ENCODE measurements around the gene SRR.

Gene SRR

DNA sequence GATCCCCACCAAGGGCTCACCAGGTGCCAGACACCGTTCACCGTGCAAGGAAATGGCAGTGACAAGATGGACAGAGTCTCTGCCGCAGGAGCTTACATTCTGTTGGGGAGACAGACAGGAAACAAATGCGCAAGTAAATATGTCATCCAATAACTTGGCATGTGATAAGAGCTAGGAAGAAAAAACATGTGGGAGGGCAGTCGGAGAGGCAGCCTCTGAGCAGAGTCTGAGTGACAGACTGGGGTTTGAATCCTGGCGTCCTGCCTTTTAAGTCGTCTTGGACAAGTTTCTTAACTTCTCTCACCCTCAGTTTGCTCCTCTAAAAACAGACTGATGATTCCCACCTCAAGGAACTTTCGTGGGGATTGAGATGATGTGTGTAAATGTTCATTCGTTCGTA is 40.8 kb downstream of the SRR start:
- no peak for DNase-seq (ENCODE audit: low read depth in 2 of 2)

DNA sequence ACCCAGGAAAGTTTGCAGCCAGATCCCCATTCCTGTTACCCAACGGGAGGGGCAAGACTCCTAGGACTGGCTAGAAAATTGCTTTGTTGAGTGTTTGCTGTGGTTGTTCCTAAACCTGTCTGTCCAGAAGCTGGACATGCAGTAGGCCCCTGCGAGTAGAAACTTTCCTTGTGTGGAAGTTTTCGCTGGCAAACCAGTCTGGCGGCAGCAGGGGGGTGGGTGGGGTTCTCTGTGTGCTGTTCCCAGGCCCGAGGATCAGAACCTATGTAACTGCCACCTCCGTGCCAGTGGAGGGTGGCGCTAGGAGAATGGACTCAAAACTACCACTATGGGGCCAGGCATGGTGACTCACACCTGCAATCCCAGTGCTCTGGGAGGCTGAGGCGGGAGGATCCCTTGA is 42.7 kb downstream of the SRR start:
- no peak for DNase-seq (ENCODE audit: low read depth in 2 of 2)

DNA sequence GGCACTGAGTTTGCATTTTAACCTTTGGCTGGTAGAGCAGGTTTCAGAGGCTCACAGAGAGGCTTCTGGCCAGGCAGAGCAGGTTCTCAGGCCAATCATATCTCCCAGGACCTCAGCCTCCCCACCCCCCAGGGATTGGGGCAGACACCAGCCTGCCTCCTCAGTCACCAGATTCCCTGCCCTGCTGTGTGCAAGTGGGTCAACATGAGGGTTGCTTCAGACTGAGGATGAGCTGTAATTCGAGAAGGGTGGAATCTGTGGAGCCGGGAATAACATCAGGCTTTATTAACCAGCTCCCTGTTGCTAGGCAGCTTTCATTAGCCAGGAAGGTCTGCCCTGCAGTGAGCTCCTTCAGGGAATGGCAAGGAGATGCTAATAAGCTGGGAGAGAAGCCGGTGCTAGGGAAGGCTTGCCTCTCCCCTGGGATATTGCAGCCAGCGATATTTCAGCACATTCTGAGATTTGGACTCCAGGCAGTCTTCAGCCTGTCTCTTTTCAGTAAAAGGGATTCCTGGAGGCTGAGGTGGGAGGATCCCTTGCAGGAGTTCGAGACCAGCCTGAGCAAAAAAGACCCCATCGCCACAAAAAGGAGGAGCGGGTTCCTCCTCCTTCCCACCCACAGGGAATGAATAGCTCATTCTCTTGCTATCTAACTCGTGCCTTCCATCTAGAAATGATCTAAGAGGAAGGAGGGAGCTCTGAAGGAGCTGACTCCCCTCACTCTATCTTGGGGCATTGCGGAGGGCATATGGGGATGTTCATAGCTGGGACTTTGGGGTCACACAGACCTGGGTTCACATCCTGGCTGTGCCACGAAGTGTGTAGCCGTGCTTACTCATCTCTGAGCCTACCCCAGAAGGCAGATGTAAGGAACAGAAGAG is 44.3 kb downstream of the SRR start:
- DNase-seq (ENCODE audit: low read depth in 2 of 2), result peak; percentile 42 to 51

DNA sequence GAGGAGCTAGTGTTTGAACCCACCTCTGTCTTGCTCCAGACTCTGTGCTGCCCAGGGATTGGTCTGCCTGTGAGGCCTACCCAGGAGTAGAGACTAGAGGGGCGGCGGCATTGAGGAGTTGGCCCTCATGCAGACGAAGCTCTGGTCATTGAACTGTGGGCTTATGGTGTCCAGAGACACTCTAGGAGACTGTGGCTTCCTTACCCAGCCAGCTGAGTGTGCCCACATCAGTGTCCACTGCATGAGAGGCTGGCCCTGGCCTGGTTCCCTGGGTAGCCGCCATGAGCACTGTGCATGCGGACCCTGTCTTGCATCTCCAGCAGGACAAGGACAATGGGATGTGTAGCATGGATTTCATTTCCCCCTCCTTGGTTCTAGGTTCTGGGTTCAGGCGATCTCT is 47.5 kb downstream of the SRR start:
- no peak for DNase-seq (ENCODE audit: low read depth in 2 of 2)

DNA sequence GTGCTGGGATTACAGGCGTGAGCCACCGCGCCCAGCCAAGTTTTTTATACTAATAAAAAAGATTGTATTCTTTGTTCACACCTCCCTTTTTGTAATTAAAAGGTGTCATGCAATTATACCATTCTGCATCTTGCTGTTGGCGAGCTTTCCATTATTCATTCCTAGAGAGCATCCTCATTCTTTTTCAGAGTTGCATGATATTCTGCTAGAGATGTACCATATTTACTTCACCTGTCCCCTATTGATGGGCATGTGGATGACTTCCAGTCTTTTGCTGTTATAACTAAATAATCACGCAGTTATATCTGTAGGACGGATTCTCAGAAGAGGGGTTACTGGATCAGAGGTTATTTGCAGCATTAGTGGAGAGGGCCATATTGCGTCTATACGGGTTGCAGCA is 50.6 kb downstream of the SRR start:
- DNase-seq (ENCODE audit: low read depth in 2 of 2), result no peak

DNA sequence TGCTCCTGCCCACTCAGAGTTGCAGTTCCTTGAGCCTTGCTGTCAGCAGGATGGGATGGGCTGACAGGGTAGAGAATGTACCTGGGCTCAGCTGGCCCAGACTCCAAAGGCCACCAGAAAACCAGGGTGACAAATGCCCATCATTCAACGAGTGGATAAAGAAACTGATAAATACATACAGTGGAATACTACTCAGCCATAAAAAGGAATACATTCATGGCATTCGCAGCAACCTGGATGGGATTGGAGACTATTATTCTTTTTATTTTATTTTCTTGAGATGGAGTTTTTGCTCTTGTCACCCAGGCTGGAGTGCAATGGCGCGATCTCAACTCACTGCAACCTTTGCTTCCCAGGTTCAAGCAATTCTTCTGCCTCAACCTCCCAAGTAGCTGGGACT is 53.5 kb downstream of the SRR start:
- DNase-seq (ENCODE audit: low read depth in 2 of 2), result no peak

DNA sequence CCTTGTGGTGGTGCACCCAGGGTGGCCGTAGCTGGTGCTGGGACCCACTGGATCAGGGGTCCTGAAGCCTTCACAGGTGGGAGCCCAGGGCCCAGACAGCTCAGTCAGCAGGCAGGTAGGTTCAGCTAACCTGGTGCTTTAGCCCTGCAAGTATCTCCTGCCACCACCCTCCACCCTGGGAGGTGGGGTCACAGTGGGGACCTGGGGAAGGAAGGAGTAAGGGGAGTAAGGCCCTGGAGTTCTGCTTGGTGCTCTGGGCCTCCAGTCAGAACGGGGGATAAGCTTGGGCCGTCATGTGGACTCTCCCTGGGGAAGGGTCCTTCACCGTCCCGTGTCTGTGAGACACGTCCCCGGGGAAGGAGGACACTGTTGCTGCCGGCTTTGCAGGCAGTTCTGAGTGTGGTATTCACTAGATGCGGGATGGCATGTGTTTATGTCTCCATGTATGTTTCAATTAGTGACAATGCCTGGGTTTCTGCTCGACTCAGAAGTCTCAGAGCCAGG is 54.2 kb downstream of the SRR start:
- DNase-seq (ENCODE audit: low read depth in 2 of 2), result no peak

DNA sequence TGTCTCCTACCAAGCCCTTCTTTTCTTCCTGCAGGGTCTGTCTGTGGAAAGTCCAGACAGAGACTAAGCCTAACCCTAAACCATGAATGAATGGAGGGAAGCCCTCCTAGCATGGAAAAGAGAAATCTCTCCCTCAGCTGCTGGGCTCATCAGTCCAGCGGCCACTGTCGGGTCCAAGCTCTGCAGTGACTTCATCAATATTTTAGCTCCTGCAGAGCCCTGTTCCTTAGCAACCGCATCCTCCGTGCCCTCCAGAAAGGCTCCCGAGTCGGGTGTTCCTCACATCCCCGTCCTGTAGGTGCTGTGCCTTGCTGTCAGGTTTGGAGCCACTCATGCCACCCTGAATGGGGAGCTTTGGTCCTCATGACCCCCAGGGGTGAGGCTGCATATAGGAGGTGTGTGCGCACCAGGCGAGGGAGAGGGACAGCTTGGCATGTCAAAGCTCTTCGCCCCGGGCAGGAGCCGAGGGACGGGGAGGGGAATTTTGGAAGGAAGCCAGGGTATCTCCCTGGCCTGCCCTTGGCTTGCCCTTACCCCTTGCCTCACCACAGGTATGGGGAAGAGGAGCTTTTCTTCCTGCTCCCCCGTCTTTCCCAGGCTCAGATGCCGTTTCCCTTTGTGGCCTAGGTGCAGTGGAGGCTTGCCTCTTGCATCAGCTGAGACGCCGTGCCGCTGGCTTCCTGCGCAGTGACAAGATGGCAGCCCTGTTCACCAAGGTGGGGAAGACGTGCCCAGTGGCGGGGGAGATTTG is 57.4 kb downstream of the SRR start:
- no peak for DNase-seq (ENCODE audit: low read depth in 2 of 2)

DNA sequence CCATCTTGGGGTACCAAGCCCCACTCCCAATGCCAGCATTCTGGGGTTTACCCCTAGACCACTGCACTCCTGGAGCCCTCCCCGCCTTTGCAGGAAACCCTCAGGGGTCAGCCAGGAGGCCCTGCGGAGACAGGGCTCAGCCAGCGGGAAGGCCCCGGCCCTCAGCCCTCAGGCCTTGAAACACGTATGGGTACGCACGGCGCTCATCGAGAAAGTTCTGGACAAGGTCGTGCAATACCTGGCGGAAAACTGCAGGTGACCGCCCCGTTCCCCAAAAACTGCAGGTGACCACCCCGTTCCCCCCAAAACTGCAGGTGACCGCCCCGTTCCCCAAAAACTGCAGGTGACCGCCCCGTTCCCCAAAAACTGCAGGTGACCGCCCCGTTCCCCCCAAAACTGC is 58.3 kb downstream of the SRR start:
- no peak for DNase-seq (ENCODE audit: low read depth in 2 of 2)

DNA sequence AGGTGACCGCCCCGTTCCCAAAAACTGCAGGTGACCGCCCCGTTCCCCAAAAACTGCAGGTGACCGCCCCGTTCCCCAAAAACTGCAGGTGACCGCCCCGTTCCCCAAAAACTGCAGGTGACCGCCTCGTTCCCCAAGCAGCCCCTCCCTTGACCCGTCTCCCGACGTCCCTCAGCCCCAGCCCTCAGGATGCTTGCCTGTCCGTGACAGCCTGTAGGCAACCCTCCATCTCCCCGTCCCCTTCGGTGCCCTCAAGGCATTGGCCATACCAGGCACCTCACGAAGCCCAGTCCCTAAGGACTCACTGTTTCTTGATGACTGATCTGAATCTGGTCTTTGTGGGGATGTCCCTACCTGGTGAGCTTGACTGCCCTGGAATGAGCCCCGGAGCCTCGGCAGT is 58.7 kb downstream of the SRR start:
- DNase-seq (ENCODE audit: low read depth in 2 of 2), result no peak

DNA sequence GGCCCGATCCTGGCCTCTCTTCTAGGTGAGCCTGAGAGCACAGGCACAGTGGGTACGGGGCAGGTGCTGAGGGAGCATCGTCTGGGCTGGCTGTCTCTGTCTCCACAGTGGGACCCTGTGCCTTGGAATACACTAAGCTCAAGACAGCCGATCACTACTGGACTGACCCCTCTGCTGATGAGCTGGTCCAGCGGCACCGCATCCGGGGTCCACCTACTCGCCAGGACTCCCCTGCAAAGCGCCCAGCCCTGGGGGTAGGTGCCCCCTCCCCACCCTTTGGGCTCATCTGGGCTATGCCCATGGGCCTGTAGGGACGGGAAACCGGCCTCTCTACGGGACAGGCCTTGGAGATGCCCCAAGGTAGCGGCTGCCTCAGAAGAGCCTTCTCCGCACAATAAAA is 59.1 kb downstream of the SRR start:
- no peak for DNase-seq (ENCODE audit: low read depth in 2 of 2)

DNA sequence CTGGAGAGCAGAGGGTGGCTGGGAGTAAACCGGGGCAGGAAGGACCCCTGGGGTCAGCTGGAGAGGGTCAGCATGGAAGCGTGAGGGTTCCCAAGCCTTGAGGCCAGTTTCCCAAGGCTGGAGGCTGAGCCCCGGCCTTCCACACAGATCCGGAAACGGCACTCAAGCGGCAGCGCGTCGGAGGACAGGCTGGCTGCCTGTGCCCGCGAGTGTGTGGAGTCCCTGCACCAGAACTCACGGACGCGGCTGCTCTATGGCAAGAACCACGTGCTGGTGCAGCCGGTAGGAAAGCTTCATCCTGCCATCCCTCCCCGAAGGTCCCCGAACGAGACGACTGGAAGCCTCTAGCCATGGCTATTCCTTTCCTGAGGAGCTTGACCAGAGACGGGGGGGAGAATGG is 59.6 kb downstream of the SRR start:
- no peak for DNase-seq (ENCODE audit: low read depth in 2 of 2)

DNA sequence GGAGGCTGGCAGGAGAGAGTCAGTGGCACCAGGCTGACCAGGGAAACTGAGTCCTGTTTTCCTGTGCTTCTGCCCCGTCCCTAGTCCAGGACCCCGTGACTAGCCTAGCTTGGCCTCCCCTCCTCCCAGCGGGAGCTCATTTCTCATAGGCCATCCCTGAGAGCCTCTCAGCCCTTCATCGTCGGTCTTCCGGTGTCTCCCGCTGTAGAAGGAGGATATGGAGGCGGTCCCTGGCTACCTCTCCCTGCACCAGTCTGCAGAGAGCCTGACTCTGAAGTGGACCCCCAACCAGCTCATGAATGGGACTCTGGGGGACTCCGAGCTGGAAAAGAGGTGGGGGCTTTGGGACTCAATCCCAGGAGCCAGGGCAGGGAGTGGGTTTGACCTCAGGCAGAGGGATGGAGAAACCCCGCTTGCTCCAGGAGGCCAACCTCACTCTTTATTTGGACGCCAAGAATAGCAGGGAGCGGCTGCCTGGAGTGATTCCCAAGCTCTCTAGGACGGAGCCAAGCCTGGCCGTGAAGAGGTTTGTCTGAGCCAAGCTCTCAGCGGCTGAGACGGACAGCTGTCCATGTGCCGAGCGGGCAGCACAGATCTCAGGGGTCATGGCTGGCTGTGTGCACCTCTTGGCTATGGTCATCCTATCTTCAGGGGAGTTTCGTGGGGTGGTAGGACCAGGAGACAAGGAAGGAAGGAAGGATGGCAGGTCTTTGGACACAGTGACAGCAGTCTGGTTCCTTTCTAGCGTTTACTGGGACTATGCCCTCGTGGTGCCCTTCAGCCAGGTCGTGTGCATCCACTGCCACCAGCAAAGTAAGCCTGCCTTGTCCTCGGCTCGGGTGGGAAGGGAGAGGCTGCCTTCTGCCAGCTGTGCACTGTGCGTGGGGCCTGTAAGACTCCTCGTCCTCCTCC is 60.4 kb downstream of the SRR start:
- DNase-seq (ENCODE audit: low read depth in 2 of 2), result no peak

DNA sequence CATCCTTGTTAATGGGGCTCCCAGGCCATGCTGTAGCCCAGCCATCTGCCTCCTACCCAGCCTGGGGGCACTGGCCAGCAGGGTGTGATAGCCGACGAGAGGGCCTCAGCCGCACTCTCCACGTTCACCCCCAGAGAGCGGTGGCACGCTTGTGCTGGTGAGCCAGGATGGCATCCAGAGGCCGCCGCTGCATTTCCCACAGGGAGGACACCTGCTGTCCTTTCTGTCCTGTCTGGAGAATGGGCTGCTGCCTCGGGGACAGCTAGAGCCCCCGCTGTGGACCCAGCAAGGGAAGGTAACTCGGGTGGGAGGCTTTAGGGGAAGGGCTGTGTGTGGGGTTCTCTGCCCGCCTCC is 61.0 kb downstream of the SRR start:
- DNase-seq (ENCODE audit: low read depth in 2 of 2), result no peak

DNA sequence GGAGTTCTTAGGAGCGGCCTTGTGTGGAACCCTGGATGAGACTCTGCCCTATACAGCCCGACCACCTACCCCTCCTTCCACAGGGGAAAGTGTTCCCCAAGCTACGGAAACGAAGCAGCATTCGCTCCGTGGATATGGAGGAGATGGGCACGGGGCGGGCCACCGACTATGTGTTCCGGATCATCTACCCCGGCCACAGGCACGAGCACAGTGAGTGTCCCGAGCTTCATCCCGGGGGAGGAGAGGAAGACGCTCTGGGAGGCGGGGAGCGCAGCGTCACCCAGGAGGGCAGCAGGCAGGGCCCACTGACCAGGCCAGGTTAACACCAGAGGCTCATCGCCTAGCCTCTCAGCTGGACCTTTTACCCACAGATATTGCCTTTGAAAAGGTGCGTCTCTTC is 61.4 kb downstream of the SRR start:
- DNase-seq (ENCODE audit: low read depth in 2 of 2), result no peak

DNA sequence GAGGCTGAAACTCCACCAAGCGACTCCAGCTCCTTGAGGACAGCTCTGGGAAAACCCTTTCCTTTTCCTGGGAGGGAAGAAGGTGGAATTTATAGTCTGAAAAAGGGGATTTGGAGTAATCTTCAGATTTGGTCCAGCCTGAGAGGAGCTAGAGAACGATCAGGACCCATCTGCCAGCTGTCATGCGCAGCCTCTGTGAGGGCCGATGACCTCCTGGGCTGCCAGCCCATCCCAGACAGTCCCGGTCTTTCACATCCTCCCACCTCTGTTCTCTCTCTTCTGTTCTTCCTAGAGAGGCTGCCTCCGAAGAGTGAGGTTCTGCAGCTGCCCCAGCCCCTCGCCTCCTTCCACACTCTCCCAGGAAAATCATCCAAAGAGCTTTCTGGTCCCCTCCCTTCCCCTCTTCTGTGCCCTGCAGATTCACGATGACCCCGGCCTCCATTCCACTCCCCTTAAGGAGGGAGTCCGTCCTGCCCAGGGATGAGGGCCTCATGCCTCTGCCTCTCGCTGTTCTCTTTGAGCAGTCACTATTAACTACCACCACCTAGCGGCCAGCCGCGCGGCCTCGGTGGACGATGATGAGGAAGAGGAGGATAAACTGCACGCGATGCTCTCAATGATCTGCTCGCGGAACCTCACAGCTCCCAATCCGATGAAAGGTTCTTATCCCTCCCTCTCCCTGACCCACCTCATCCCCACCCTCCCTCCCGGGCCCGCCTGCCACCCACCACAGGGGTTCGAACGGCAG is 63.2 kb downstream of the SRR start:
- no peak for DNase-seq (ENCODE audit: low read depth in 2 of 2)

DNA sequence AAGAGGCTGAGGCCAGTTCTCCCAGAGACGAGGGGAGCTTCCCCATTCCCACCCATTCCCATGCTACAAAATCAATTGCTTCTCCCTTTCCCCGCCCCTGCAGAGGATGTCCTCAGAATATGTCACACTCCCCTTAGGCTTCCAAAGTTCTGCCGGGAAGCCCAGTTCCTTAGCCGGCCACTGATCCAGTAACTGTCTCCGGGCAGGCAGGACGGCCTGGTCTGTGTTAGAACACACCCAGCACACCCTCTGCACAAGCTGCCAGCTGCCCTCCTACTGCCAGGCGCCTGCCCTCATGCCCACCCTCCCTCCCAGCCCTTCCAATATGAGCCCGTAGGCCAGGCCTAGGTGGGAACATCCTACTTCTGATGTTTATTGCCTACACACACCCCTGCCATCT is 64.6 kb downstream of the SRR start:
- no peak for DNase-seq (ENCODE audit: low read depth in 2 of 2)

DNA sequence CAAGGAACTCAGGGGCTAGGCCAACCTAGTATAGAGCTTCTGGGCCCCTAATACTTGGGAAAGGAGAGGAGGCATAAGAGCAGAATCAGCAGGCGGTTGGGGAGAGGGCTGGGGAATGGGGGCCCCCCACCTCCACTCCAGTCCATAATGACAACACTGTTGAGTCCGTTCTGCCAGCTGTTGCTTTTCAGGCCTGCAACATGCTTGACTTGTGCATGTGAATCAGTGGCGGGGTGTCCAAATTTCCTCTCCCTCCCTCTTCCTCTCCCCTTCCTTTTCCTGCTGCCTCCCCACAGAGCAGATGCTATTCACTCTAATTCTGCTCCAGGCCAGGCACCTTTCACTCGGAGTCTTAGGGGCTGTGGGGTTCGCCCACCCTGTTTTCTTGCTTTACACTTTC is 65.3 kb downstream of the SRR start:
- no peak for DNase-seq (ENCODE audit: low read depth in 2 of 2)

DNA sequence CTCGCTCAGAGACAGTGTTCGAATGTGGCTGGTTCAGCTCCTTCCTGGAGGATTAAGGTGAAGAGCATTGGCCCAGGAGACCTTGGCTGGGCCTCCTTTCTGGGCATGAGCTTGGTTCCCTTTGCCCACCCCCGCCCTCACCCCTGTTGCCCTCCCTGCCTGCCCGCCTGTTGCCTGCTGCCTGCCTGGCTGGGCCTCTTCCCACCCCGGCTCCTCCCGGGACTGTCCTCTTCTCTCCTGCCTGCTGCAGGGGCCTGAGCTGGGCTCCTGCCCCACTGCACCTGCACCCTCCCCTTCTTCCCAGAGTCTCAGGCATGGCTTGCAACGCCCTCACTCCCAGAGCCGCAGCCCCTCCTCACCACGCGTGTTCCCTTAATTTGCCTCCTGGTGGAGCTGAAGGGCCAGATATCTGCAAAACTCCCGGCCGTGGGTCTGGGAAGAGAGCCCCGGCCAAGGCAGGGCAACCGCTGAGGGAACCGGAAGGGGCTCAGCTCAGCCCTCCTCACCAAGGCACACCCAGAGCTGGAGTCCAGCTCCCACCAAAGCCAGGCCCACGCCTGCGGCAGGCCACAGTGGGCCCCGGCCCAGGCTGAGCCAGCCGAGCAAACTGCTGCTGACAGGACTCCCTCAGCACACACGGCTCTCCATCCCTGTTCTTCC is 65.9 kb downstream of the SRR start:
- no peak for DNase-seq (ENCODE audit: low read depth in 2 of 2)

DNA sequence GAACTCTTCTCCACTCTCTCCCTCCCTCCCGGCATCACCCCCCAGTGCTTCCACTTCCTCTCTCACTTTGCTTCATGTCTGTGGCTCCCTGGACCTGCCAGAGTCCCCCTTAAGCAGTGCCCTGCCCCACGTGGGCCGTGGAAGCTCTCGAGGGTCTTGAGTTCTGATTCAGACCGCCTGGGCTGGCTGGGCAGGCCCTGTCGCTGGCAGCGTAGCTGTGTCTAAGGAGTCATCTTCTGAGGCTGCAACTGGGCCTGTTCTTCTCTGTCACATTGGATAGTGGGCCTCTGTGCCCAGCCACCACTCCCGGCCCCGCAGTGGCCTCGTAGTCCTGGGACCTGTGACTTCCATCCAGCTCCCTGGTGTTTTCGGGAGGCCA is 66.5 kb downstream of the SRR start:
- no peak for DNase-seq (ENCODE audit: low read depth in 2 of 2)
